GM18505 (cell line): ENCODE data around the gene MRPS26.

ENCODE experiments used
- ATAC-seq: cut with Tn5 transposase; IDR thresholded peaks from one replicate; pipeline ENCODE4 v1.9.1; 2021; ENCODE audit not compliant: unreplicated experiment
- POLR2A ChIP-seq: IDR thresholded peaks from 4 replicates; pipeline ENCODE4 v1.6.1; 2011; ENCODE audit warnings: borderline replicate concordance; ENCODE audit not compliant: insufficient read depth, insufficient read length; ENCODE audit errors: extremely low read depth

MRPS26 gene

DNA sequence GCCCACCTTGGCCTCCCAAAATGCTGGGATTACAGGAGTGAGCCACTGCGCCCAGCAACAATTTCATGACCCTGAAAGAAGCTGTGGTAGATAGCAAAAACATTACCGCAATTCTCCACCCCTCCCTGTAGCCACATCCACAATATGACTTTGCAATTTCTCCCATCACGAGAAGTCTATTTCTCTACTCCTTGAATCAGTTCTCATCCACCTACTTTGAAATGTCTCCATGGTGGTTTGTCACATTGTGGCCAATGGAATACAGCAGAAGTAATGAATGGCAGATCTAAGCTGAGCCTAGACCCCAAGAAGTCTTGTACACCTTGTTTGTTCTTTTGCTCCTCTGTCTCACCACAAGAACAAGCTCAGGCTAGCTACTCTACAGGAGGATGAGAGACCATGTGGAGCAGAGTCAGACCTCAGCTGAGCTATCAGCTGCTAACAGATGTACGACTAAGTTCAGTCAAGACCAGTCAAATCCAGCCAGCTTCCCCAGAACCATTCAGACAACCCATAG, 31.8 kb downstream of the MRPS26 start:
- no peak for TF ChIP-seq POLR2A
- no peak for ATAC-seq

DNA sequence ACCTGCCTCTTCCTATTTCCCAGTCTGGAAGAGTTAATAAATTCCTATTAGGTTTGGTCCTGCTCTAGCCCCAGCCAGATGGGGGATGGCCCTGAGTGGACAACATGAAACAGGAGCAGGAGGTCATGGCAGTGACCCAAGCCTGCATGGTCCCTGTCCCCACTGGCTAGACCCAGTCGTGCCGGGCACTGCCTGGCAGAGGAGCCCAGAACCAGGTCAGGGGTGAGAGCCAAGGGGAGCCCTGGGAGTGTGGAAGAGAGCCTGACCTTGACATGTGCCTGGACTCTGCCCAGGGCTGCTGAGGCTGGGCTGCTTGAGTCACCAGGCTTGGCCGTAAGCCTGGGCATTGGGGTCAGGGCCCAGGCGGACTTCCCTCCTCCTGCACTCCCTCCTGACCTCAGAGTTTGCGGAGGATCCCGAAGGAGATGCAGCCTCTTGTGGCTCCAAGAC, 35.1 kb downstream of the MRPS26 start:
- no peak for TF ChIP-seq POLR2A
- no peak for ATAC-seq

DNA sequence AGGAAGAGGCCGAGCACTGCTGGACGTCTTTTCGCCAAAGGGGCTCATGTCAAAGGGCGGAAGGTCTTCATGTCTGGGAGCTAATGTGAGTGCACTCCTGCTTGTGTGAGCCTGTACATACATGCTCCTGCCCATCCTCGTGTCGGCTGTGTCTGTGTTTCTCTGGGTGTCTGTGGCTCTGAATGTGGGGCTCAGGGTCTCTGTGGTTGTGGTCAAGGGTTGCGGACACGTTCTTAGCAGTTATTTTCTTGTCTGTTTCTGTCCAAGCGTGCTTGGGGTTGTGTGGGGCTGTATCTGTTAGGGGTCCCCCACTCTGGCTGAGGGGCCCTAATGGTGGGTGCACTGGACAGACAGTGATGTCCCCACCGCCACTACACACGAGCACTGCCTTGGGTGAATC, 35.8 kb downstream of the MRPS26 start:
- ATAC-seq: no peak
- TF ChIP-seq POLR2A: no peak

DNA sequence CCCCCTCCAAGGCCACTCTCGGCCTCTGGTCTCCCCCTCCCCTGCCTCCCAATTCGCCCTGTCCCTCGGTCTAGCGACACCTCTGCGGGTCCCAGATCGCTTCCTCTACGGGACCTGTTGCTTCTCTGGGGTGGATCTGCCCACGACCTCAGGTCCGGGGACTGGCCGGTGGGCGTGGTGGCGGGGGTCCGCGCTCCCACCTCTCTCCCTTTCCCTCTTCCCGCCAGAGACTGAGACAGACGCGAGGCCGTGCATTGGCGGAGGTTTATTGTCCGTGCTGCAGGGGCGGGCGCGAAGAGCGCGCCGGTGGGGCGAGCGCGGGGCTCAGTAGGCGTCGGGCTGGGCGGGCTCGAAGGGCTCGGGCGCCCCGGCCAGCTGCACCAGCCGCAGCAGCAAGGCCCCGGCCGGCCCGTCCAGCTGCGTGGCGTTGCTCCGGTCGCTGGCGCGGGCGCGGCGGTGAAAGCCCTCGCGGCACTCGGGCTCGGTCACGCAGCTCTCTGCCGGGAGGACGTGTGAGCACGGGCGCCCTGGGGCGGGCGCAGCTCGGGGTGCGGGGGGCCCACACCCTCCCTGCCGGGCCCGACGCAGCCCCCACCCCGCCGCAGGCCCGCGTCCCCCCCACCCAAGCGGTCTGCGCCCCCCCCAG, 36.6 kb downstream of the MRPS26 start:
- no peak for TF ChIP-seq POLR2A
- ATAC-seq: no peak

DNA sequence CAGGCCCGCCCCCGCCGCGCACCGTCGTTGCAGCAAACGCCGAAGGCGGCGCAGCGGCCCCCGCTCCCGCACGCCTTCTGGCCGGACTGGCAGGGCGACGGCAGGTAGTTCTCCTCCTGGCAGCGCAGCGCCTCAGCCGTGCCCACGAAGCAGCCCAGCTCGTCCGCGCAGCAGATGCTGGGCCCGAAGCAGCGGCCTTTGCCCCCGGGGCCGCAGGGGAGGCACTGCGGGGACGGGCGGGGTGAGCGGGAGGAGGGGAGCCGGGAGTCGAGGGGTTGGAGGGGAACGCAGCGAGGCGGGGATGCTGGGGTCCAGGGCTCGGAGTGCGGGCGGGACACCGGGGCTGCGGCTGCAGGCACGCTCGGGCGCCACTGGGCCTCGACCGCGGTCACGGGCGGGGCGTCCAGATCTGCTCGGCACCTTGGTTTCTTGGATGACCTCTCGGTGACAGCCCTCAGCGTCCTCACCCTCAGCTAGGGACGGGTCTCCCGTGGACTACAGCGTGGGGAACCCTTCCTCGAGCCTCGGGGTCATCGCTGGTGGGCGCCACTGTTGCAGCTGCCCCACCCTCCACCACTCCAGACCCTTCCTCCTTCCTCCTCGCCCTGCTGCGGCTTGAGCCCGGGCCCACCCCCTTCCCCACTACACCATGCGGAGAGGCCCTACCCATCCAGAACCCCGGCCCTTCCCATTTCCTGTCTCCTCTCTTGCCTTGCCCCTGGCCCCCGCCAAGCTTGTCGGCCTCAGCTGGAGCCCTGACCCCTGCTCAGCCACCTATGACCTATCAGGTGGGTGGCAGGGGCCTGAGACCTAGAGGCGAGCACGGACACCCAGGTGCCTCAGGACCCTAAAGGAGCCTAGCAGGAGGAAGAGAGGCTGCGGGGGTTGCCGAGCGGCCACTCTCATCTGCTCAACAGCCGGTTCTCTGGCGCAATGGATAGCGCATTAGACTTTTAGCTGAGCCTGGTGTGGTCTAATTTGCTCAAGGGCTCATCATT, 37.4 kb downstream of the MRPS26 start:
- TF ChIP-seq POLR2A: no peak
- no peak for ATAC-seq

DNA sequence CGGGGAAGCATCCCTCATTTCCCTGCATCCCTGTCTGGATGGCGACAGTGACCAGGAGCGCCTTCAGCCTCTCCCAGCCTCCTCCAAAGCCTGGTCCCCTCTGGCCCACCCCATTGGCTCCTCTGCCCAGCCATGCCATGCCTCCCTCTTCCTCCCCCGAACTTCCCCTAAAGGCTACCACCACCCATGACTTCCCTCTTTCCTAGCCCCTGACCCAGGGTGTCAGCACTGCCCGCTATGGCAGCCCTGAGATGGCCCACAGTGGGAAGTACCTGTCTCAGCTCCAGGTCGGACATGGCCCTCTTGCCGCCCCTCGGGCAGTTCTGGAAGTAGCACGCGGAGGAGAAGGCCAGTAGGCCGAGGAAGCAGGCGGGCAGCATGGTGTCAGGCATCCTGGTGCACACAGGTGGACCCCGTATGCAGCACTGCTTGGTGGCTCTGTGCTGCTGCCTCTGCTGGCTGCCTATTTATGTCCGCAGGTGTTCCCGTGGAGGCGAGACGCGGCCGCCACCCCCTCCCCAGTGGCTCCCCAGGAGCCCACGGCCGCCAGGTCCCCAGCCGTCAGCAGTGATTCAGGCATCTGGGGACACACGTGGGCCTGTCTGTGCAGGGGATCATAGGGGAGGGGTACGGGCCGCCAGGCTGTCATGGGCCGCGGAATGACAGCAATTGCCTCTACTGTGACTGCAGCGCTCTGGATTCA, 38.6 kb downstream of the MRPS26 start, which contains the start of gene AVP:
TSS of gene AVP (minus strand) at position 442 of the 703 bp plus-strand sequence. CDS start at position 392, 50 bp downstream.
- no peak for TF ChIP-seq POLR2A
- ATAC-seq: no peak

DNA sequence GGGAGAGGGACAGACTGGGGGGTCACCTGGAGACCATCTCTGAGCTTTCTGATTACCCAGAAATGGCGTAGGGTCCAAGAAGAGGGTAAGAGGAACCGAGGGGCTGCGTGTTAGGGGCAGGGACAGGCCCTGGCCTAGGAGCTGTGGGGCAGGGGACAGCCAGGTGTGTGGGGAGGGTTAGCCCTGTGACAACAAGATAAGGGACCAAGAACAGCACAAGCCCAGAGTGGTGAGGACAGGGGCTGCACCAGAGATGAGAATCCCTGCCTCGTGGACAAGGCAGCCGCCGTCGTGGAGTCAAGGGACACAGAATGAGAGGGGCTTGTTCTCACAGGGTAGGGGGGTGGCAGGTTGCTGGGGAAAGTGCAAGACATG, 39.1 kb downstream of the MRPS26 start:
- no peak for ATAC-seq

DNA sequence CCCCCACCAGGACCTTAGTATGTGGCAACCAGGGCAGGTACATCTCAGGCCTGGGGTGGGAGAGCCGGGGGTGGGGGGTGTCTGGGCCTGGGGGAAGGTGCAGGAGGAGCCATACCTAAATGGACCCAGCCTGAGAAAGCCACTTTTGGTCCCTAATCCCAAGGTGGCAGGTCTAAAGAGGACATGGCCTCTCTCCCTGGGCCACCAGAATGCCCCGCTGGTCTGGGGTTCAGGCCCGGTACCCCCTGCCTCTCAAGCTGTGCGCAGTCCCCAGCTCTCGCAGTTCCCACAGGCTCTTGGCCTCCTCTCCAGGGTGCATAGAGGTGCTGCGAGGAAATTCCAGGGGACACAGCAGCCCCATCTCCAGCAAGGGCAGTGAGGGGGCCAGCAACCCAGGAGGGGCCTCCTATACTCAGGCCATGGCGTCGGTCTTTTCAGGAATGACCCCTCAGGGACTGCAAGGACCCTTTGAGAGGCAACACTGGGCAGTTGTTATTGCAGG, 39.8 kb downstream of the MRPS26 start:
- ATAC-seq: no peak
- TF ChIP-seq POLR2A: no peak

More for the DNA sequence above, 39.1 kb downstream of the MRPS26 start:
- TF ChIP-seq POLR2A: no peak

DNA sequence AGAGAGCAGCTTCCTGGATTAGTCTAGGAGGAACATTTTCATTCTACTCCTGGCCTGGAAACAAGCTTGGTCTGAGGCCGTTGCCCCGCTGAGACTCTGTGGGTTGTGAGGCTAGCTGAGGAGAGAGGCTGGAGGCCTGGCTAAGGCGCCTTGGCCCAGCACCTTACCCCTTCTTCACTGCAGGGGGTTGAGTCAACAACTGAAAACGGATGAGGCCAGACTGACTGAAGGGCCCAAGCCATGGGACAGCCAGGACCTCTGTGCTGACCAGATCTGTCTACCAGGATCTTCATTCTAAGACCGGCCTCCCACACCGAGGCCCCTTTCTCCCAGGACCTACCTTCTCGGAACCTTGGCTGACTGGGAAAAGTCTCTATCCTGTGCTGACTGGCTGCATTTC, 42.2 kb downstream of the MRPS26 start:
- no peak for TF ChIP-seq POLR2A
- no peak for ATAC-seq

DNA sequence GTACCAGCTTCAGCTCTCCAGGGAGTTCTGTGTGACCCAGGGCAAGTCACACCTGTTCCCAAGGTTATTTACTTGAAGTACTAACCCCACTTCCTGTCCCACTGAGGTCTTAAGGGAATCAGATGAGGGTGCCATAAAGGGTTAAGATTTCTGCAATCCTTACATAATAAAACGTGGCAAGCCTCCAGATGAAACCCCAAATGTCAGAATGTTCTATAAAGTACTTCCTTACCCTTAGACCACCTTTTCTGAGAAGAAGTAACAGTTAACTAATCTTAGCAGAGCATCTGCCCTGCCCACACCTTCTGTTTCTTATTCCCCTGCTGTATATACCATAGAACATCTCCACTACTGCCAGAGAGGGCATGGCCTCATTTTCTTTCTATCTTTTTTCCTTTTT, 44.7 kb downstream of the MRPS26 start:
- no peak for TF ChIP-seq POLR2A
- no peak for ATAC-seq

DNA sequence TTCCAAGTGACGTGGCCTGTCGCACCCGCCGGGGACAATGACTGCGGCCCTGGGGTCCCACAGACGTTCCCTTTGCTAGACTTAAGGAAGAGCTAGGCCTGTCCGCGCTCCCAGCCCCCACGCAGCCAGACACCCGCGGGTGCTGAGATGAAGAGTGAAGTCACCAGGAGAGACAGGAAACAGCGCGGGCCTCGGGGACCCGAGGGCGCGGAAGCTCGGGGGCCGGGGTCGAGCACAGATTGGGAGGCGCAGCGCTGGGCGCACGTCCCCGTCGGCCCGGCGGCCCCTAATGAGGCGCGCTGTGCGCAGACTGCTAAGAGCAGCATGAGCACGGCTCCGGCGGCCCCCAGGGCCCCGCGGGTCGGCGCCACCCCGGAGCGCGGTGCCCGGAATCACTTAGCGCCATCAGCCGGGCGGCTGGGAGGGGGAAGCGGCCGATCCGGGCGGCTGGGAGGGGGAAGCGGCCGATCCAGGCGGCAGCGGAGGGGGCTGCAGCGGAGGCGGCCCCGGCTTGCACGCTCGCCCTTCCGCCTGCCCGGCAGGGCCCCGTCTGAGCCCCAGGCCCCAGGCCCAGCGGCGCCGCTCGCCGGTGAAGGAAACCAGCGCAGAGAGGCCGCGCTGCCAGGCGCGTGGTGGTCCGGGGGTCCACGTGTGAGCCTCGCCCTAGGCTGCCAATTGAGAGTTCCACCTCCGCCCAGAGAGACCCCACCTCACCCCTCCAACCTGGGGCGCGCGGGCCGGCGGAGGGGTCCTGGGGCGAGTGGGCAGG, 46.9 kb downstream of the MRPS26 start:
- ATAC-seq: no peak
- no peak for TF ChIP-seq POLR2A

DNA sequence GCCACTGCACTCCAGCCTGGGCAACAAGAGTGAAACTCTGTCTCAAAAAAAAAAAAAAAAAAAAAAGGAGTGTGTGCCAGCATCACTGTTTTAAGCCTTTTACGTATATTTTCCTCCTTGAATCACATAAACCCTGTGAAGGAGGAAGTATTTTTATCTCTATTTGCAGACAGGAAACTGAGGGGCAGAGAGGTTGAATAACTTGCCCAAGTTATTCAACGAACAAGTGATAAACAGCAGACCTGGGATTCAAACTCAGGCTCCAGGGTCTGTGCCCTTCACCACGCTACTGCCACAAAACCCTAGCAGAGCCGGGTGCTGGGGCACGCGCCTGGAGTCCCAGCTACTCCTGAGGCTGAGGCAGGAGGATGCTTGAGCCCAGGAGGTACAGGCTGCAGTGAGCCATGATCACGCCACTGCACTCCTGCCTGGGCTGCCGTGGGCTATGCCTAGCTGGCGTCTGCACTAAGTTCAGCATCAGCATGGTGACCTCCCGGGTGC, 48.1 kb downstream of the MRPS26 start:
- ATAC-seq: no peak
- TF ChIP-seq POLR2A: no peak

DNA sequence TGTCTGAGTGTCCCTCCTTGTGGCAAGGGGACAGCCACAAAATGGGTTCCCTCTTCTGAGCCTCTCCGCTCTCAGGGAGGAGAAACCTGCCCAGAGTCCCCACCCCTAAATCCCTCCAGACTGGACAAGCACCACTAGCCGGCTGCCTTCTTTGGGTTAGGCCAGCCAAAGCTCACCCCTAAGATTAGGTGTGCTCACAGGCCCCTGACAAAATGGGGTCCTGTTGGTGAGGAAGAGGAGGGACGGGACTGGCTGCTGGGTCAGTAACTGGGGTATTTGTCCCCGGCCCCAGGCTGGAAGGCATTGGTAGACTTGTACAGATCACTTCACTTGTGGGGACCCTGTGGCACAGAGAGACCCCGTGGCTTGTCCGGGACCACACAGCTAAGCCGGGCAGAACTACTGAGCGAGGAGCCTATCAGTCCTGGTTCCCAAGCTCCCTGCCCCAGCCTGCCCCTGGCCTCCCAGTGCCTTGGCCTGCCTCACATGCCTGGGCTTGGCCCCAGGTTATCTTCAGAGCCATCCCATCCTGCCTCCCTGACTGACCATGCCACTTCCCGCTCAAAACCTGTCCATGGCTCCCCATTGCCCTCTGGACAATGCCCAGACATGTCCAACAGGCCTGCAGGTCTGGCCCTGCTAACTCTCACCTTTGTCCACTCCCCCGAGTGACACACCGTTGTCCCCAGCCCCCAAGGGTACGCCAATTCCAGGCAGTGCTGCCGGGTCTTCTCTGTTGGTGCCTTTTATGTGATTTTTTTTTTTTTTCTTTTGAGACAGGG, 49.2 kb downstream of the MRPS26 start:
- ATAC-seq: no peak
- TF ChIP-seq POLR2A: no peak
